ENCODE data around the gene NDUFS7. TPM values are rescaled to one million over a fixed set of nuclear protein-coding genes. Genes with fewer than 3 reads are reported as not detected.

NDUFS7 gene
- total and polyA plus RNA-seq, 2 experiments from 2014 or later, result 264 to 455 TPM

DNA sequence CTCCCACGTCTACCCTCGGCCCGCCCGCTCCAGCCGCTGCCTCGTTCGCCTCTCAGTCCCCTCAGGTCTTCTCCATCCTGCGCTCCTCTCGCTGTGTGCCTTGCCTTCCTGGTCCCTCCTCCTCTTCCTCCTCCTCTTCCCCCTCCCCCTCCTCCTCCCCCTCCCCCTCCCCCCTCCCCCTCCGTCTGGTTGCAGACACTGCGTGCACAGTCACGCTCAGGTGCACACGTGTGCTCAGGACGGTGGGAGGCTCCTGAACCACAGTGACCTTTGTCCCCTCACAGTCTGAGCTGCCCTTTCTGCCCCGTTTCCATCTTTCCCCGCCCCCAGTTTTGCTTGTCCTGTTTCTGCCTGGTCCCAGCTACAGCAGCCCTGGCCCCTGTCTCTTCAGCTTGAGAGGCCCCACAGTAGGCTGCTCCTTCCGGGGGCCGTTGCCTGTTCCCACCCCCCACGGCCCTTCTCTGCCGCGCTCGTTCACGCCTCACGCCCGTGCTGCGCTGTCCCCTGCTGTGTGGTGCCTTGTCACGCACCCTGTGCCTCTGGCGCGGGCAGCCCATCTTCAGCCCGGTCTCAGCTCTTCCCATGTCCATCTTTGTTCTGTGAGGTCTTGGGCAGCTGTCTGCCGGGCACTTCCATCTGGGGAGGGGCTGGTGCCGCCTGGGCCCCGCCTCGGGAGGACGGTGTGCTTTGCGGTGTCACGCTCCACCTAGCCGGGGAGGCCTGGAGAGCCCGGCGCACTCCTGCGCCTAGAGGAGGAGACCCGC lies 40.7 kb downstream of the NDUFS7 start:
- no peak for DNase-seq (ENCODE audit: low read depth in 1 of 2, low spot score in 1 of 2)
- H3K9me3 ChIP-seq (ENCODE audit: low read depth), result no peaks in the 10 kb centered on the region
- no peak overlapping the region for H3K4me3 ChIP-seq
- TF ChIP-seq, protein P1, sequence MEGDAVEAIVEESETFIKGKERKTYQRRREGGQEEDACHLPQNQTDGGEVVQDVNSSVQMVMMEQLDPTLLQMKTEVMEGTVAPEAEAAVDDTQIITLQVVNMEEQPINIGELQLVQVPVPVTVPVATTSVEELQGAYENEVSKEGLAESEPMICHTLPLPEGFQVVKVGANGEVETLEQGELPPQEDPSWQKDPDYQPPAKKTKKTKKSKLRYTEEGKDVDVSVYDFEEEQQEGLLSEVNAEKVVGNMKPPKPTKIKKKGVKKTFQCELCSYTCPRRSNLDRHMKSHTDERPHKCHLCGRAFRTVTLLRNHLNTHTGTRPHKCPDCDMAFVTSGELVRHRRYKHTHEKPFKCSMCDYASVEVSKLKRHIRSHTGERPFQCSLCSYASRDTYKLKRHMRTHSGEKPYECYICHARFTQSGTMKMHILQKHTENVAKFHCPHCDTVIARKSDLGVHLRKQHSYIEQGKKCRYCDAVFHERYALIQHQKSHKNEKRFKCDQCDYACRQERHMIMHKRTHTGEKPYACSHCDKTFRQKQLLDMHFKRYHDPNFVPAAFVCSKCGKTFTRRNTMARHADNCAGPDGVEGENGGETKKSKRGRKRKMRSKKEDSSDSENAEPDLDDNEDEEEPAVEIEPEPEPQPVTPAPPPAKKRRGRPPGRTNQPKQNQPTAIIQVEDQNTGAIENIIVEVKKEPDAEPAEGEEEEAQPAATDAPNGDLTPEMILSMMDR (IDR thresholded peaks at IDR 0.05; ENCODE audit: low read depth, low read length), result no peak
- H3K4me1 ChIP-seq (ENCODE audit: low read depth), result no peaks in the 10 kb centered on the region
- no peak overlapping the region for H3K27ac ChIP-seq
- H3K27me3 ChIP-seq, result no peaks in the 10 kb centered on the region
- H3K36me3 ChIP-seq, result peaks cover 39% of the 10 kb centered on the region

DNA sequence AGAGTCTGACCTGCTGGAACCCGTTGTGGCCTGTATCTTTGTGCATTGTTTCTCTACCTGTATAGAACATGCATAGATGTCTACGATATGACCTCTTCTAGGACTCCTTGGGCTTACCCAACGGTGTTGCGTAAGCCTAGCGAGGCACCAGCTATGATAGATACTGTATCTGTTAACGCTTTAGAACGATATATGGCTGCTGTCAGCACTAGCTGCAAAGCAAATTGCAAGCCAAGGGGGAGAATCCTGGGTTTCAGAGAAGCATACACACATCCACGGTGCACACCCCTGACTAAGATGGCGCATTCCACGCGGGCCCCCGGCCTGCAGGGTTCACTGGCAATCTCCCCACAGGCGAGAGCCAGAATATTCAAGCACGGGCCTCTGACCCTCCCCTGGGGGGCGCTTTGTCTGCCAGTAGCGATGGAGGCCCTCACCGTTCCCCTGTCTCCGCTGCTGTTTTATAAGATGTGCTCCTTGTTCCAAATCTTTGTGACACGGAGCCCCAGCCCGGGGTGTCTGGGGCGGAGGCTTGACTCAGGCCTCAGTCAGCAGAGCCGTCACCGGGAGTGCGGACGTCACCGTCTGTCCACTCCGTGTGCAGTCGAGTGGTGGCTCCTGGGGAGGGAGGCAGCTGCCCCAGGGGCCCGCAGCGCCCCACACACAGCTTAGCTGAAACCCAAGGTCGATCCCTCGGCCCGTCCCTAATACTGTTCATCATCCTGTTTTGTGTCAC lies 41.6 kb downstream of the NDUFS7 start:
- H3K36me3 ChIP-seq, result peaks cover 42% of the 10 kb centered on the region
- DNase-seq (ENCODE audit: low read depth in 1 of 2, low spot score in 1 of 2), result peak in 1 of 2 donors; percentile 24
- no peaks in the 10 kb centered on the region for H3K27me3 ChIP-seq
- no peak overlapping the region for H3K4me3 ChIP-seq
- TF ChIP-seq, protein P1 (IDR thresholded peaks at IDR 0.05; ENCODE audit: low read depth, low read length), result no peak
- H3K4me1 ChIP-seq (ENCODE audit: low read depth), result no peaks in the 10 kb centered on the region
- no peaks in the 10 kb centered on the region for H3K9me3 ChIP-seq (ENCODE audit: low read depth)
- no peak overlapping the region for H3K27ac ChIP-seq

- no peak overlapping the region for H3K4me3 ChIP-seq
- no peak overlapping the region for H3K27ac ChIP-seq
Measured at GRCh38 chr19:1425902-1426301, 42.2 kb downstream of the NDUFS7 start.

DNA sequence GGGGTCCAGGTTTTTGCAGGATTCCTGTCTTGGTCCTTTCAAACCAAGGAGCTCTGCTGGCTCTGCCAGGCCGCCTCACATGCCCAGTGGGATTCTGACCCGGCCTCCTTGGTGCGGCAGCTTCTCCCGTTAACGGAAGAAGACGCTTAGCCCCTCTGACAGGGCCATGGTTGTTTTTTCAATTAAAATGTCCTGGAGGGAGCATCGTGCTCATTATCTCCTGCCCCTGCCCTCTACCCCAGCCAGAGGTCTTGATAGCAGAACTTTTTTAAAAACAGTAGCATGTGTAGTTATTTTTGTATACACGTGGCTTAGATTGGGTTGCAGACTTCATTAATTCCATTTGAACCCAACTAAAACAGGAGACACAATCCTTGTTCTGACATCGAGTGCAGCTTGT lies 43.0 kb downstream of the NDUFS7 start:
- H3K27ac ChIP-seq, result no peak overlapping the region
- no peak for DNase-seq (ENCODE audit: low read depth in 1 of 2, low spot score in 1 of 2)
- H3K27me3 ChIP-seq, result no peaks in the 10 kb centered on the region
- TF ChIP-seq, protein P1 (IDR thresholded peaks at IDR 0.05; ENCODE audit: low read depth, low read length), result no peak
- no peak overlapping the region for H3K4me3 ChIP-seq
- H3K9me3 ChIP-seq (ENCODE audit: low read depth), result no peaks in the 10 kb centered on the region
- H3K4me1 ChIP-seq (ENCODE audit: low read depth), result no peaks in the 10 kb centered on the region
- H3K36me3 ChIP-seq, result peaks cover 31% of the 10 kb centered on the region

More at GRCh38 chr19:1425902-1426301, 42.2 kb downstream of the NDUFS7 start:
- TF ChIP-seq, protein P1 (IDR thresholded peaks at IDR 0.05; ENCODE audit: low read depth, low read length), result no peak
- Histone ChIP-seq H3K36me3 (peaks cover 38% of the 10 kb centered on the region), H3K9me3 (ENCODE audit: low read depth) (no peaks in the 10 kb centered on the region), H3K27me3 (no peaks in the 10 kb centered on the region), H3K4me1 (ENCODE audit: low read depth) (no peaks in the 10 kb centered on the region)
- DNase-seq (ENCODE audit: low read depth in 1 of 2, low spot score in 1 of 2), result no peak

GRCh38 chr19:1427221-1427920 lies 43.7 kb downstream of the NDUFS7 start:
- Histone ChIP-seq H3K27me3 (no peaks in the 10 kb centered on the region), H3K4me3 (no peak overlapping the region), H3K36me3 (peaks cover 27% of the 10 kb centered on the region), H3K27ac (no peak overlapping the region), H3K9me3 (ENCODE audit: low read depth) (no peaks in the 10 kb centered on the region), H3K4me1 (ENCODE audit: low read depth) (no peaks in the 10 kb centered on the region)
- TF ChIP-seq, protein P1 (IDR thresholded peaks at IDR 0.05; ENCODE audit: low read depth, low read length), result no peak
- DNase-seq (ENCODE audit: low read depth in 1 of 2, low spot score in 1 of 2), result no peak
